Measurements from ENCODE around the gene NDST1.

DNA sequence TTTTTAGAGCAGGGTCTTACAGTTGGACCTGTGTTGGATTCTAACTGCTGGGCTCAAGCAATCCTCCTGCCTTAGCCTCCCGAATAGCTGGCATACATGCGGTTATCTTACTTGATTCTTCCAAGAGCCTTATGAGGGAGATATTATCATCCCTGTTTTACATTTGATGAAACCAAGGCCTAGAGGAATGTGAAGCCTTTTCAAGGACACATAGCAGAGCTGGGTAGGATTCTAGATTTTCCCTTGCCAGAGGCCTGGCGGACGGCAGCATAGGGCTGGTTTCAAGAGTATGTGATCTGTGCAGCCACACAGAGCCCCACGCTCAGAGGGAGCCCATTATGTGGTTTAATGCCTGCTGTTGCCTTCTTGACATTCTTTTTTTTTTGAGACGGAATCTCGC is 24.2 kb downstream of the NDST1 start:
- TF ChIP-seq, protein P1, sequence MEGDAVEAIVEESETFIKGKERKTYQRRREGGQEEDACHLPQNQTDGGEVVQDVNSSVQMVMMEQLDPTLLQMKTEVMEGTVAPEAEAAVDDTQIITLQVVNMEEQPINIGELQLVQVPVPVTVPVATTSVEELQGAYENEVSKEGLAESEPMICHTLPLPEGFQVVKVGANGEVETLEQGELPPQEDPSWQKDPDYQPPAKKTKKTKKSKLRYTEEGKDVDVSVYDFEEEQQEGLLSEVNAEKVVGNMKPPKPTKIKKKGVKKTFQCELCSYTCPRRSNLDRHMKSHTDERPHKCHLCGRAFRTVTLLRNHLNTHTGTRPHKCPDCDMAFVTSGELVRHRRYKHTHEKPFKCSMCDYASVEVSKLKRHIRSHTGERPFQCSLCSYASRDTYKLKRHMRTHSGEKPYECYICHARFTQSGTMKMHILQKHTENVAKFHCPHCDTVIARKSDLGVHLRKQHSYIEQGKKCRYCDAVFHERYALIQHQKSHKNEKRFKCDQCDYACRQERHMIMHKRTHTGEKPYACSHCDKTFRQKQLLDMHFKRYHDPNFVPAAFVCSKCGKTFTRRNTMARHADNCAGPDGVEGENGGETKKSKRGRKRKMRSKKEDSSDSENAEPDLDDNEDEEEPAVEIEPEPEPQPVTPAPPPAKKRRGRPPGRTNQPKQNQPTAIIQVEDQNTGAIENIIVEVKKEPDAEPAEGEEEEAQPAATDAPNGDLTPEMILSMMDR (optimal IDR thresholded peaks at IDR 0.05 in 1 of 3, IDR thresholded peaks at IDR 0.05 in 1 of 3, conservative IDR thresholded peaks at IDR 0.05 in 1 of 3; ENCODE audit: extremely low read depth in 1 of 3, insufficient read depth in 2 of 3, low read length in 3 of 3): no peak
- no peak for TF ChIP-seq EZH2 (IDR thresholded peaks at IDR 0.05; ENCODE audit: low read length)
